Tibial nerve (tissue), 4 donors: ENCODE results near the gene DGCR8.

Experiments
- EP300 ChIP-seq, 2 donors: sonication (generic); formaldehyde crosslinking; IDR thresholded peaks; one replicate each; pipeline ENCODE4 v1.6.1; 2017; ENCODE audit warnings: antibody characterized with exemption in 2 of 2, mild to moderate bottlenecking in 1 of 2
- POLR2A ChIP-seq, 2 donors: fragments of 450-650 bp; IDR thresholded peaks; one replicate each; pipeline ENCODE4 v1.6.1; 2017; ENCODE audit warnings: antibody characterized with exemption in 2 of 2, mild to moderate bottlenecking in 2 of 2, moderate library complexity in 2 of 2
- TF ChIP-seq, protein P1 (sequence below), 5 experiments: fragments of 200-600 bp in 3 of 5; fragments of 450-650 bp in 2 of 5; sonication (generic) in 3 of 5; IDR thresholded peaks; one replicate each; pipeline ENCODE4 v1.5.1; 2016 to 2019; ENCODE audit warnings: antibody characterized with exemption in 5 of 5, mild to moderate bottlenecking in 3 of 5, moderate library complexity in 2 of 5

DNA sequence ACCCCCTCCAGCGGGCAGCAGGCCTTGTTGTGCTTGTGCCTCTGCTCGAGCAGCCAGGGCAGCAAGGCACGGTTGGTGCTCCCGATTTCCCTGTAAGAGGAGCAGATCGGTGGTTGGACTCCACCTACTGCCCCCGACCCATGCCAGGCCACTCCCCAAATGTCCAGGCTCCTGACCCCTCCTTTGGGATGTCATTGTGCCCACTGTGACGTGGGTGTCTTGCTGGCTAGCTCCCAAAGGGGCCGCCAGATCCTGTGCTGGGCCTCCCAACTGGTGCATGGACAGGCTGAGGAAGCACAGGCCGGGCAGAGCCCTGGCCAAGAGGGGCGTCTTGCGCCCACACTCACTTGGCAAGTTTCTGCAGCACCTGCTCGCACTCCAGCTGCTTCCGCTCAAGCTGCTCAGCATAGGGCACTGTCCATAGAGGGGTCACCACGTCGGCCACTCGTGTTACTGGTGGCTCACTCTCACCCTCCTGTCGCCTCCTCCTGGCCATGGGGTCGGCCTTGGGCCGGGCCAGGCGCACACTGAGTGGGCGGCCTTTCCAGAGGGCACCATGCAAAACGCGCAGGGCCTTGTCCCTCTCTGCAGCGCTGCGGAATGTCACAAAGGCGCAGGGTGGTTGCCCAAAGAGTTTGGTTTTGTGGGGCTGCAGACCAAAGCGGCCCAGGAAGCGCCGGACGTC lies 35.8 kb downstream of the DGCR8 start, which contains the start of gene RANBP1:
- TF ChIP-seq EP300 (IDR thresholded peaks at IDR 0.05) (no peak), POLR2A (IDR thresholded peaks at IDR 0.05) (no peak)
- TF ChIP-seq, protein P1, sequence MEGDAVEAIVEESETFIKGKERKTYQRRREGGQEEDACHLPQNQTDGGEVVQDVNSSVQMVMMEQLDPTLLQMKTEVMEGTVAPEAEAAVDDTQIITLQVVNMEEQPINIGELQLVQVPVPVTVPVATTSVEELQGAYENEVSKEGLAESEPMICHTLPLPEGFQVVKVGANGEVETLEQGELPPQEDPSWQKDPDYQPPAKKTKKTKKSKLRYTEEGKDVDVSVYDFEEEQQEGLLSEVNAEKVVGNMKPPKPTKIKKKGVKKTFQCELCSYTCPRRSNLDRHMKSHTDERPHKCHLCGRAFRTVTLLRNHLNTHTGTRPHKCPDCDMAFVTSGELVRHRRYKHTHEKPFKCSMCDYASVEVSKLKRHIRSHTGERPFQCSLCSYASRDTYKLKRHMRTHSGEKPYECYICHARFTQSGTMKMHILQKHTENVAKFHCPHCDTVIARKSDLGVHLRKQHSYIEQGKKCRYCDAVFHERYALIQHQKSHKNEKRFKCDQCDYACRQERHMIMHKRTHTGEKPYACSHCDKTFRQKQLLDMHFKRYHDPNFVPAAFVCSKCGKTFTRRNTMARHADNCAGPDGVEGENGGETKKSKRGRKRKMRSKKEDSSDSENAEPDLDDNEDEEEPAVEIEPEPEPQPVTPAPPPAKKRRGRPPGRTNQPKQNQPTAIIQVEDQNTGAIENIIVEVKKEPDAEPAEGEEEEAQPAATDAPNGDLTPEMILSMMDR (IDR thresholded peaks at IDR 0.05), result no peak
